ENCODE data around the gene ACOX1.

DNA sequence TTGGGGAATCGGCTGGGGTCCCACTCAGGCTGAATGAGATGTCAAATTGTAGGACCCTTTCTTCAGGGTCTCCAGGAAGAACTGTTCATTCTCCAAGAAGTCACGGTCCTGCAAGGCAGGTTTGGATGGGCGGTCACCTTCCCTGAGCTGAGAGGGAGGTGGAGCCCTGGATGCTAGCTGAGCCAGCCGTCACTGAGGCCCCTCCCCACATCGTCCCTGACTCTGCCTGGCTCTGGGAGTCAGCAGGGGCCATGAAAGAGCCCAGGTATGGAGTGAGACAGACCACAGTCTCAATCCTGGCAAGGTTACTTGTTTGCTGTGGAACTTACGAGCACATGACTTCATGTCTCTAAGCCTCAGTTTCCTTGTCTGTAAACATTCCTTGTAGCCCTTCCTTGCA, 68.3 kb downstream of the ACOX1 start:
- no peak for TF ChIP-seq NR3C1 (CRISPR knock-in tag; conservative IDR thresholded peaks at IDR 0.05; ENCODE audit: low read depth)
- TF ChIP-seq, protein P1, sequence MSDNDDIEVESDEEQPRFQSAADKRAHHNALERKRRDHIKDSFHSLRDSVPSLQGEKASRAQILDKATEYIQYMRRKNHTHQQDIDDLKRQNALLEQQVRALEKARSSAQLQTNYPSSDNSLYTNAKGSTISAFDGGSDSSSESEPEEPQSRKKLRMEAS (CRISPR knock-in tag; IDR thresholded peaks at IDR 0.05), result no peak
- TF ChIP-seq SP1 (CRISPR knock-in tag; conservative IDR thresholded peaks at IDR 0.05), result no peak
- TF ChIP-seq NR2C2 (CRISPR knock-in tag; IDR thresholded peaks at IDR 0.05), result no peak
- TF ChIP-seq, protein P2, sequence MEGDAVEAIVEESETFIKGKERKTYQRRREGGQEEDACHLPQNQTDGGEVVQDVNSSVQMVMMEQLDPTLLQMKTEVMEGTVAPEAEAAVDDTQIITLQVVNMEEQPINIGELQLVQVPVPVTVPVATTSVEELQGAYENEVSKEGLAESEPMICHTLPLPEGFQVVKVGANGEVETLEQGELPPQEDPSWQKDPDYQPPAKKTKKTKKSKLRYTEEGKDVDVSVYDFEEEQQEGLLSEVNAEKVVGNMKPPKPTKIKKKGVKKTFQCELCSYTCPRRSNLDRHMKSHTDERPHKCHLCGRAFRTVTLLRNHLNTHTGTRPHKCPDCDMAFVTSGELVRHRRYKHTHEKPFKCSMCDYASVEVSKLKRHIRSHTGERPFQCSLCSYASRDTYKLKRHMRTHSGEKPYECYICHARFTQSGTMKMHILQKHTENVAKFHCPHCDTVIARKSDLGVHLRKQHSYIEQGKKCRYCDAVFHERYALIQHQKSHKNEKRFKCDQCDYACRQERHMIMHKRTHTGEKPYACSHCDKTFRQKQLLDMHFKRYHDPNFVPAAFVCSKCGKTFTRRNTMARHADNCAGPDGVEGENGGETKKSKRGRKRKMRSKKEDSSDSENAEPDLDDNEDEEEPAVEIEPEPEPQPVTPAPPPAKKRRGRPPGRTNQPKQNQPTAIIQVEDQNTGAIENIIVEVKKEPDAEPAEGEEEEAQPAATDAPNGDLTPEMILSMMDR (IDR thresholded peaks at IDR 0.05), result no peak
- TF ChIP-seq NFE2L1 (CRISPR knock-in tag; IDR thresholded peaks at IDR 0.05), result no peak
- no peak for TF ChIP-seq CREB1 (CRISPR knock-in tag; IDR thresholded peaks at IDR 0.05)
- no peak for TF ChIP-seq GTF2I (CRISPR knock-in tag; conservative IDR thresholded peaks at IDR 0.05)
- TF ChIP-seq ZNF317 (CRISPR knock-in tag; IDR thresholded peaks at IDR 0.05; ENCODE audit: borderline replicate concordance, low read depth), result no peak
- TF ChIP-seq, protein P3, sequence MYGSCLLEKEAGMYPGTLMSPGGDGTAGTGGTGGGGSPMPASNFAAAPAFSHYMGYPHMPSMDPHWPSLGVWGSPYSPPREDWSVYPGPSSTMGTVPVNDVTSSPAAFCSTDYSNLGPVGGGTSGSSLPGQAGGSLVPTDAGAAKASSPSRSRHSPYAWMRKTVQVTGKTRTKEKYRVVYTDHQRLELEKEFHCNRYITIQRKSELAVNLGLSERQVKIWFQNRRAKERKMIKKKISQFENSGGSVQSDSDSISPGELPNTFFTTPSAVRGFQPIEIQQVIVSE (CRISPR knock-in tag; IDR thresholded peaks at IDR 0.05; ENCODE audit: borderline replicate concordance), result no peak

Data from WTC11 (cell line).